HL-60 (cell line): Measurements from ENCODE around the gene DPYSL4.

ENCODE experiments used
- DNase-seq, 2 experiments: peaks; one replicate each; pipeline ENCODE4 v3.0.0-alpha.2; 2010 to 2020; ENCODE audit warnings: low read depth in 1 of 2, low spot score in 1 of 2
- H3K27ac ChIP-seq: fragments of 250-450 bp; sonication (Bioruptor Pico); replicated peaks from 2 replicates; pipeline ENCODE4 v1.5.1; 2020; ENCODE audit warnings: mild to moderate bottlenecking, moderate library complexity
- H3K27me3 ChIP-seq: fragments of 250-450 bp; sonication (Bioruptor Pico); 2 replicates; pipeline ENCODE4 v1.5.1; 2021; ENCODE audit warnings: mild to moderate bottlenecking, moderate library complexity; ENCODE audit not compliant: insufficient read depth, poor library complexity, severe bottlenecking
- H3K4me3 ChIP-seq: replicated peaks from 2 replicates; pipeline ENCODE4 v1.5.1; 2011; ENCODE audit warnings: mild to moderate bottlenecking, control low read depth, low read length; ENCODE audit not compliant: insufficient read depth
- GABPA ChIP-seq: IDR thresholded peaks from 2 replicates; pipeline ENCODE4 v1.6.1; 2012; ENCODE audit warnings: low read depth
- POLR2AphosphoS5 ChIP-seq: IDR thresholded peaks from 2 replicates; pipeline ENCODE4 v1.6.1; 2012; ENCODE audit warnings: low read depth
- SPI1 ChIP-seq: IDR thresholded peaks from 2 replicates; pipeline ENCODE4 v1.6.1; 2012; ENCODE audit warnings: low read depth, mild to moderate bottlenecking, borderline replicate concordance
- TF ChIP-seq, protein P1 (sequence below): IDR thresholded peaks from one replicate; pipeline ENCODE4 v1.5.1; 2011; ENCODE audit warnings: low read length, control low read depth, inconsistent platforms; ENCODE audit not compliant: insufficient read depth
- TF ChIP-seq, protein P2 (sequence below): IDR thresholded peaks from 2 replicates; pipeline ENCODE4 v1.6.1; 2012; ENCODE audit warnings: low read depth; ENCODE audit not compliant: insufficient replicate concordance

Gene DPYSL4

DNA sequence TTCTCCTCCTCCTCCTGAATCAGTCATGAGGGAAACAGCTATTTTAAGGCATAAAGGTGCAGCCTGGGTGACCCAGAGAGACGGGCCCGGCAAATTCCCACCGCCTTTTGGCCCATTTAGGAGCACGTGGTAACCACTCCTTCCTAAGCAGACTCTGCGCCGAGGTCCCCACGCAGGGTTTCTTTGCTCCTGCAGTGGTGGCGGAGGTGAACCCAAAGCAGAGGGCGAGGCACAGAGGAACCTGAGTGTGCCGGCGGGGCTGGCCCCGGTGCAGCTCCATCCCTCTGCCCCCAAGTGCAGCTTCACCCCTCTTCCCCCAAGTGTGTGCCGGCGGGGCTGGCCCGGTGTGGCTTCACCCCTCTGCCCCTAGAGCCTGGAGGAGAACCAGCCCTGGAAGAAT lies 50.6 kb downstream of the DPYSL4 start:
- no peak overlapping the region for H3K27ac ChIP-seq
- no peak for DNase-seq
- H3K27me3 ChIP-seq: peaks cover 2% of the 10 kb centered on the region
- TF ChIP-seq, protein P1, sequence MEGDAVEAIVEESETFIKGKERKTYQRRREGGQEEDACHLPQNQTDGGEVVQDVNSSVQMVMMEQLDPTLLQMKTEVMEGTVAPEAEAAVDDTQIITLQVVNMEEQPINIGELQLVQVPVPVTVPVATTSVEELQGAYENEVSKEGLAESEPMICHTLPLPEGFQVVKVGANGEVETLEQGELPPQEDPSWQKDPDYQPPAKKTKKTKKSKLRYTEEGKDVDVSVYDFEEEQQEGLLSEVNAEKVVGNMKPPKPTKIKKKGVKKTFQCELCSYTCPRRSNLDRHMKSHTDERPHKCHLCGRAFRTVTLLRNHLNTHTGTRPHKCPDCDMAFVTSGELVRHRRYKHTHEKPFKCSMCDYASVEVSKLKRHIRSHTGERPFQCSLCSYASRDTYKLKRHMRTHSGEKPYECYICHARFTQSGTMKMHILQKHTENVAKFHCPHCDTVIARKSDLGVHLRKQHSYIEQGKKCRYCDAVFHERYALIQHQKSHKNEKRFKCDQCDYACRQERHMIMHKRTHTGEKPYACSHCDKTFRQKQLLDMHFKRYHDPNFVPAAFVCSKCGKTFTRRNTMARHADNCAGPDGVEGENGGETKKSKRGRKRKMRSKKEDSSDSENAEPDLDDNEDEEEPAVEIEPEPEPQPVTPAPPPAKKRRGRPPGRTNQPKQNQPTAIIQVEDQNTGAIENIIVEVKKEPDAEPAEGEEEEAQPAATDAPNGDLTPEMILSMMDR: no peak
- no peak for TF ChIP-seq POLR2AphosphoS5
- no peak for TF ChIP-seq SPI1
- TF ChIP-seq, protein P2, sequence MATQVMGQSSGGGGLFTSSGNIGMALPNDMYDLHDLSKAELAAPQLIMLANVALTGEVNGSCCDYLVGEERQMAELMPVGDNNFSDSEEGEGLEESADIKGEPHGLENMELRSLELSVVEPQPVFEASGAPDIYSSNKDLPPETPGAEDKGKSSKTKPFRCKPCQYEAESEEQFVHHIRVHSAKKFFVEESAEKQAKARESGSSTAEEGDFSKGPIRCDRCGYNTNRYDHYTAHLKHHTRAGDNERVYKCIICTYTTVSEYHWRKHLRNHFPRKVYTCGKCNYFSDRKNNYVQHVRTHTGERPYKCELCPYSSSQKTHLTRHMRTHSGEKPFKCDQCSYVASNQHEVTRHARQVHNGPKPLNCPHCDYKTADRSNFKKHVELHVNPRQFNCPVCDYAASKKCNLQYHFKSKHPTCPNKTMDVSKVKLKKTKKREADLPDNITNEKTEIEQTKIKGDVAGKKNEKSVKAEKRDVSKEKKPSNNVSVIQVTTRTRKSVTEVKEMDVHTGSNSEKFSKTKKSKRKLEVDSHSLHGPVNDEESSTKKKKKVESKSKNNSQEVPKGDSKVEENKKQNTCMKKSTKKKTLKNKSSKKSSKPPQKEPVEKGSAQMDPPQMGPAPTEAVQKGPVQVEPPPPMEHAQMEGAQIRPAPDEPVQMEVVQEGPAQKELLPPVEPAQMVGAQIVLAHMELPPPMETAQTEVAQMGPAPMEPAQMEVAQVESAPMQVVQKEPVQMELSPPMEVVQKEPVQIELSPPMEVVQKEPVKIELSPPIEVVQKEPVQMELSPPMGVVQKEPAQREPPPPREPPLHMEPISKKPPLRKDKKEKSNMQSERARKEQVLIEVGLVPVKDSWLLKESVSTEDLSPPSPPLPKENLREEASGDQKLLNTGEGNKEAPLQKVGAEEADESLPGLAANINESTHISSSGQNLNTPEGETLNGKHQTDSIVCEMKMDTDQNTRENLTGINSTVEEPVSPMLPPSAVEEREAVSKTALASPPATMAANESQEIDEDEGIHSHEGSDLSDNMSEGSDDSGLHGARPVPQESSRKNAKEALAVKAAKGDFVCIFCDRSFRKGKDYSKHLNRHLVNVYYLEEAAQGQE: no peak
- no peak for TF ChIP-seq GABPA
- no peak overlapping the region for H3K4me3 ChIP-seq

DNA sequence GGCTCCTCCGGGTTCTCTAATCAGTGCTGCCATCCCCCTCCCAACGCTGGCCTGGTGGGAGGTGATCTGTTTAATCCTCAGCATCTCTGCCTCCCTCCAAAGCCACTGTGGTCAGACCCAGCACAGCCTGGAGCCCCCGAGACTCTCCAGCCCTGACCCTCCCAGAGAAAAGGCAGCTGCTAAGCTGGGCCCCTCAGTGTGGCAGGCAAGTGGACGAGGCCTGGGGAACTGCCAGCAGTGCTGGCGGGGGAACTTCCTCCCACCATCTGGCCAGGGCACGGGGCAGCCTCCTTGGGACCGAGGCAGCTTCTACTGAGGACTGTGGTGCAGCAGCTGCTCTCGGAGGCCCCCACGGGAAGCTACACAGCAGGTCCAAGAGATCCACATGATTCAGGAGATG lies 51.1 kb downstream of the DPYSL4 start:
- no peak overlapping the region for H3K4me3 ChIP-seq
- no peak for DNase-seq
- no peak overlapping the region for H3K27ac ChIP-seq
- peaks cover 2% of the 10 kb centered on the region for H3K27me3 ChIP-seq
- TF ChIP-seq, protein P1: no peak
- TF ChIP-seq, protein P2: no peak
- no peak for TF ChIP-seq GABPA
- TF ChIP-seq SPI1: no peak

DNA sequence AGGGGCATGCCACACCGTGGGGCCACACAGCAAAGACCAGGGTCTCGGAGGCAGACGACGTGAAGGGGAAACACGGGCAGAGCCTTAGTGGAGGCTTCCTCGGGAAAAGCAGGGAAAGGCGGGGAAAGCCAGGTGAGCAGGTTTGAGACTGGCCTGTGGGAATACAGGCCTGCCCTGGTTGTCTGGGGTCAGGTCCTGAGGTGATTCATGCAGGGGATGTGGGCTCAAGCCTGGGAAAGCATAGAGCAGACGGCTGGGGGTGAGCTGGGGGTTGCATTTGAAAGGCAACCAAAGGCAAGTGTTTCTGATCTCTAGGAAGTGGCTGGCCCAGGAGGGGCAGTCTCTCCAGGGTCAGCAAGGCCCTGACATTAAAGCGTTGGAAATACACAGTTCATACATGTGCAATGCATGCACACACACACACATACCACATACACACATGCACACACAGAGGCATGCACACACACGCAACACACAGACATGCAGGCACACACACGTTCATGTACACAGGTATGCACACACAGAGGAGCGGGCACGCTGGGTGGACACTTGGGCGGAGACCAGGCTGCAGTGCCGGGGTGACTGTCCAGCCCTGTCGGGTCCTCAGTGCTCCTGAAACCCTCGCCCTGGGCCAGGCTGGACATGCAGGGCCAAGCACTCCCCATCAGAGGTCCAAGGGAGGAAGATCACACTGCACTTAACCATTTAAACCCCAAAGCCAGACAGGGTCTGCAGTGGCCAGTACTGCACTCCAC lies 51.8 kb downstream of the DPYSL4 start:
- TF ChIP-seq, protein P1: no peak
- TF ChIP-seq GABPA: no peak
- TF ChIP-seq, protein P2: no peak
- TF ChIP-seq SPI1: no peak
- no peak for TF ChIP-seq POLR2AphosphoS5
- no peak overlapping the region for H3K27ac ChIP-seq
- H3K4me3 ChIP-seq: no peak overlapping the region
- DNase-seq: no peak
- peaks cover 2% of the 10 kb centered on the region for H3K27me3 ChIP-seq
